ENCODE data around the gene DDX41. TPM values are rescaled to one million over a fixed set of nuclear protein-coding genes. Genes with fewer than 3 reads are reported as not detected.

Gene DDX41
- total and polyA plus RNA-seq, 5 donors, result 30.5 to 43.5 (median 39.2) TPM

DNA sequence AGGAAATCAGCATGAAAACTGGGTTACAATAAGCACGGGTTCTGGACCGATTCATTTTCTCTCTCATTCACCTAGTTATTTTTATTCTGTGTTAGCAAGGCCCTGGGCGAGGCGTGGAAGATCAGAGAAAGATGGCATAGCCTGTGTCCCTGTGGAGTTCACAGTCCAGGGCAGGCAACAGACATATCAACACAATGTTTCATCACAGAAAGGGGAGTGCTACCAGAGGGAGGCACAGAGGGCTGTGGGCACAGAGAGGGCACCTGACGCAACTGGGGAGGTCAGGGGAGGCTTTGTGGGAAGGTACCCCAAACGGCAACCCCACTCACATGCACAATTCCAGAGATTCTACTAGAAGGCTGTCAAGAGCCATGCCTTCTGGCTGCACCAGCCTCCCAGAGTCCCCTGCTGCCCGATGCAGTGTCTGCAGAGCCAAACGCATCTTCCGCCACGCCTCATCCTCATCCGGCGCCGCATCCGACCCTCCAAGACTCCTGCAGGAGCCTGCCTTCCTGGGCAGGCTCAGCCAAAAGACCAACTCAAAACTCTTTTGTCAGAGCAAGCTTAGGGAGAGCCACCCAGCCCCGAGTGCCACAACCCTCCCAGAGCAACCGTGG is 36.2 kb upstream of the DDX41 start:
- Histone ChIP-seq H3K27me3 (ENCODE audit: control insufficient read depth, insufficient read depth) (no peaks in the 10 kb centered on the region), H3K27ac (ENCODE audit: low read length) (no peak overlapping the region), H3K4me1 (ENCODE audit: control insufficient read depth, insufficient read depth, low read length) (peaks cover 6% of the 10 kb centered on the region), H3K4me3 (ENCODE audit: low read length) (peak overlapping the region; percentile 93), H3K9me3 (ENCODE audit: control insufficient read depth, low read length) (no peaks in the 10 kb centered on the region)
- DNase-seq (peak in 1 of 3 donors; percentile 60), ATAC-seq (peak; percentile 20 to 39)
- intact Hi-C loops (cut with DNase I), result no loop called here
- 32% methylated on average over 16 of the region's 16 CpGs for WGBS

DNA sequence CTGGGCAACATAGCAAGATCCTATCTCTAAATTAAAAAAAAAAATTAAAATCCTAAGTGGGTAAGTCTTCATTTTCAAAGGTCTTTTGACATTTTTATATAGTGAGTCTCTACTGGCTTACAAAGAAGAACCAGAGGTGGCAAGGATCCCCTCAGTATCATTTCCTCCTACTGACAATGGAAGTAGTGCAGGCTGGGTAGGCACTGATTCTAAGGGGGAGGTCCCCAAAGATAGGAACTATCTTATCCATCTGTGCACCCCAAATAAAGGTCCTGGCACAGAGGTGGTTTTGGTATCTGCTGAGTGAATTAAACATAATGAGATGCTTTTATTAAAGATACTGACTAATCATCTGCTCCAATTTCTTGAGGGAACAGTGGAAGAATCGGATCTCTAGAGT is 33.4 kb upstream of the DDX41 start:
- H3K27me3 ChIP-seq (ENCODE audit: control insufficient read depth, insufficient read depth), result no peaks in the 10 kb centered on the region
- intact Hi-C loops (cut with DNase I), result no loop called here
- H3K27ac ChIP-seq (ENCODE audit: low read length), result no peak overlapping the region
- no peaks in the 10 kb centered on the region for H3K9me3 ChIP-seq (ENCODE audit: control insufficient read depth, low read length)
- DNase-seq (no peak), ATAC-seq (no peak)
- H3K4me3 ChIP-seq (ENCODE audit: low read length), result no peak overlapping the region
- H3K4me1 ChIP-seq (ENCODE audit: control insufficient read depth, insufficient read depth, low read length), result peaks cover 17% of the 10 kb centered on the region
- 84% methylated on average over 1 of the region's 1 CpG for WGBS

DNA sequence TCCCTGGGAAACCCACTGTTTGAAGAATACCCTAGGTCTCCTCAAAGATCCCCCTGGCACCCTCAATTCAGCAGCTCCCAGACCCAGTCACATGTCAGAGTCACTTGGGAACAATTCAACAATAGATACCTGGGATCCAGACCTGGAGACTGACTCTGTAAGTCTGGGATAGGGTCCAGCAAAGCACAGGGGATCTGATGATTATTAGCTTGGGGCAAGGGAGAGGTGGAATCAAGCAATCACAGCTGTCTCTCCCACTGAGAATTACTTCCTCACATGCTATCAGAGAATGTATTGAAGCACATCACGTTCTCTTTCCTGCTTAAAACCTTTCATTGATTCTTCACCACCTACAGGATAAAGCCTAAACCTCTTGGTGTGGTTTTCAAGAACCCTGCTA is 31.7 kb upstream of the DDX41 start:
- intact Hi-C loops (cut with DNase I), result no loop called here
- no peaks in the 10 kb centered on the region for H3K27me3 ChIP-seq (ENCODE audit: control insufficient read depth, insufficient read depth)
- no peak overlapping the region for H3K27ac ChIP-seq (ENCODE audit: low read length)
- H3K9me3 ChIP-seq (ENCODE audit: control insufficient read depth, low read length), result no peaks in the 10 kb centered on the region
- no peak overlapping the region for H3K4me3 ChIP-seq (ENCODE audit: low read length)
- WGBS, result 38% methylated on average over 1 of the region's 1 CpG
- DNase-seq, result no peak
- ATAC-seq, result no peak
- peaks cover 23% of the 10 kb centered on the region for H3K4me1 ChIP-seq (ENCODE audit: control insufficient read depth, insufficient read depth, low read length)

DNA sequence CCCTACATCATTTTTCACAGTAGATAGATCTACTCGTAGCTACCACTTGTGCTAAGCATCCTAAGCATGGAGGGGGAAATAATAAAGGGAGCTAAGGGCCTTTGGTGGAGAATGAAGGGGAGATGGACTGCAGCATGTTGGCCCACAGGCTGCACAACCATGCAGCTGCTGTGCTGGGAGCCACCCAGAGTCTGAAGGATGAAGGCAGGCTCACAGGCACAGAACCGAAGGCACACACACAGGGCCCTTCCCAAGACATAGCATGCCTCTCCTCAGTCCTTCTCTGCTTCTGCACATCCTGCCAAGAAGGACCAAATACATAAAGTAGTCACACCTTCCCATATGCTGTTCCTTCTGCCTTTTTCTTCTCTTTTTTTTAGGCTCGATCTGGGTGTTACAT is 31.0 kb upstream of the DDX41 start:
- ATAC-seq (no peak), DNase-seq (no peak)
- intact Hi-C loops (cut with DNase I), result no loop called here
- H3K27ac ChIP-seq (ENCODE audit: low read length), result peak overlapping the region; percentile 13
- H3K9me3 ChIP-seq (ENCODE audit: control insufficient read depth, low read length), result no peaks in the 10 kb centered on the region
- H3K4me1 ChIP-seq (ENCODE audit: control insufficient read depth, insufficient read depth, low read length), result peaks cover 23% of the 10 kb centered on the region
- 57% methylated on average over 3 of the region's 3 CpGs for WGBS
- H3K27me3 ChIP-seq (ENCODE audit: control insufficient read depth, insufficient read depth), result no peaks in the 10 kb centered on the region
- H3K4me3 ChIP-seq (ENCODE audit: low read length), result no peak overlapping the region

DNA sequence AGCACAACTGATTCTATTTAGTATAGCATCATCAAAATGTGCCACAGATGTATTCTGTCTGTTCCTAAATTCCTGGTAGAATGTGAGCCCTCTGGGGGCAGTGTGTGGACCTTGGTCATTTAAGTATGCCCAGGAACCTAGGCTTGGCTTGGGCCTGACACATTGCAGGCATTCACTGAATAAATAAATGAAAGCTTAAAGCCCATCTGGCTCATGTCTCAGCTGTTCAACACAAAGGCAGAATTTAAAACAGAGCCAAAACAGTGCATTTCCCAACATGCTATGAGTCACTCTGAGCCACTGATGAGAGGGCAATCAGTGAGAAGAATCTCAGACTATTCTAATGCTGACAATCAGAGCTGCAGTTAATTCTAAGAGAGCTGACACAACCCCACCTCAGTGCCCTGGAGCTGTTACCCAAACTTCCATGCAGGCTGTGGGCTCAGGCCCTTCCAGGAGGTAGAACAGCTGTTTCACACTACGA is 29.5 kb upstream of the DDX41 start:
- H3K9me3 ChIP-seq (ENCODE audit: control insufficient read depth, low read length), result no peaks in the 10 kb centered on the region
- ATAC-seq (peak; percentile 81 to 84), DNase-seq (peak; percentile 68 to 83 (median 74))
- H3K27me3 ChIP-seq (ENCODE audit: control insufficient read depth, insufficient read depth), result no peaks in the 10 kb centered on the region
- peak overlapping the region; percentile 95 for H3K27ac ChIP-seq (ENCODE audit: low read length)
- peaks cover 23% of the 10 kb centered on the region for H3K4me1 ChIP-seq (ENCODE audit: control insufficient read depth, insufficient read depth, low read length)
- WGBS, result 49% methylated on average over 1 of the region's 1 CpG
- H3K4me3 ChIP-seq (ENCODE audit: low read length), result no peak overlapping the region
- intact Hi-C loops (cut with DNase I), result no loop called here

DNA sequence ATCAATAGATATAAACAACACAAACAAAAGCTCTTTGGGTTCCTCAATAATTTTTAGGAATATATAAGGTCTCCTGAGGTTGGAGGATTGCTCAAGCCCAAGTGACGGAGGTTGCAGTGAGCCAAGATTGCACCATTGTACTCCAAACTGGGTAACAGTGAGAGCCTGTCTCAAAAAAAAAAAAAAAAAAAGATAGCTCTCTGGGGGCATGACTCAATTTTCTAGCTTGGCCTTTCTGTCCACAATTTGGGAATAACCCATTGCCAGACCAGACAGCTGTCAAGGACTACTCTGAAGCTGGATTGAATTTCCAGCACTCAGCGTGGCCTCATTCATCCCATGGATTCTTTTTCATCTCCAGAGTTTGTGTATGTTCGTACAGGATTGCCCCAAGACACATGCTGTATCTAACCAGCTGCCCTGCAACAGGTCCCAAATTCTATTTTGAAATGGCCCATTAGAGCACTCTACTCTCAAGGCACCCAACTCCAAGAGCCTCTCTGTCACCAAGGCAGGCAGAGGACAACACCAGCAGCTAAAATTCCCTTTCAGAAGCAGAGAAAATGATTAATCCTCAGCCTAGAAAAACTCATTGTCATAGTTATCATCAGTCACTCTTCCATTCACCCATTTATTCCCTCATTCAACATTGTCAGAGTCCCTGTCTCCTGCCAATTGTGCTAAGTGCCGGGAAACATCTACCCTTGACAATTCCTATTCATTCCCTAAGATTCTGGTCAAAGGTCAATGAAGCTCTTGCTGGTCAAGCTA is 28.9 kb upstream of the DDX41 start:
- peak; percentile 80 to 87 for ATAC-seq
- no peaks in the 10 kb centered on the region for H3K9me3 ChIP-seq (ENCODE audit: control insufficient read depth, low read length)
- H3K27ac ChIP-seq (ENCODE audit: low read length), result peak overlapping the region; percentile 93
- H3K4me1 ChIP-seq (ENCODE audit: control insufficient read depth, insufficient read depth, low read length), result peaks cover 23% of the 10 kb centered on the region
- WGBS, result 46% methylated on average over 4 of the region's 4 CpGs
- no peaks in the 10 kb centered on the region for H3K27me3 ChIP-seq (ENCODE audit: control insufficient read depth, insufficient read depth)
- DNase-seq, result peak; percentile 68 to 81 (median 73)
- intact Hi-C loops (cut with DNase I), result no loop called here
- no peak overlapping the region for H3K4me3 ChIP-seq (ENCODE audit: low read length)

- no peak overlapping the region for H3K27ac ChIP-seq (ENCODE audit: low read length)
- H3K9me3 ChIP-seq (ENCODE audit: control insufficient read depth, low read length), result no peaks in the 10 kb centered on the region
- ATAC-seq, result no peak
- 91% methylated on average over 4 of the region's 4 CpGs for WGBS
- no peak for DNase-seq
- H3K4me3 ChIP-seq (ENCODE audit: low read length), result no peak overlapping the region
- intact Hi-C loops (cut with DNase I), result no loop called here
- no peaks in the 10 kb centered on the region for H3K27me3 ChIP-seq (ENCODE audit: control insufficient read depth, insufficient read depth)
- peaks cover 38% of the 10 kb centered on the region for H3K4me1 ChIP-seq (ENCODE audit: control insufficient read depth, insufficient read depth, low read length)
These were observed 26.2 kb upstream of the DDX41 start for GRCh38 chr5:177542816-177543465.

DNA sequence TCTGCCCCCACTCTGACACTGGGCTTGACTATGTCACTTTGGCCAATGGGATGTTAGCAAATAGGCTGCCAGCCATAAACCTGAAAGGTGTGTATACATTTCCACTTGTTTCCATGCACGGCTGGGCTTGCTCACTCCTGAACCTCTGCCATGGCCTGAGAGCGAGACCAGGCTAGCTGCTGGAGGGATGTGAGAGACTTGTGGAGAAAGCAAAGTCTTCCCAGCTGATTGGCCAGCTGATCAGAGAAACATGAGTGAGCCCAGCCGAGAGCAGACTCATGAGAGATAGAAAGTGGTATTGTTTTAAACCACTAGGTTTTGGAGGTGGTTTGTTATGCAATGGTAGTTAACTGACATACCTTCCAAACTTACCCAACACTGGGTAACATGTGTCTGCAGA is 23.7 kb upstream of the DDX41 start:
- WGBS, result 83% methylated on average over 3 of the region's 3 CpGs
- intact Hi-C loops (cut with DNase I), result no loop called here
- Histone ChIP-seq H3K9me3 (ENCODE audit: control insufficient read depth, low read length) (no peaks in the 10 kb centered on the region), H3K27me3 (ENCODE audit: control insufficient read depth, insufficient read depth) (no peaks in the 10 kb centered on the region), H3K4me3 (ENCODE audit: low read length) (no peak overlapping the region), H3K4me1 (ENCODE audit: control insufficient read depth, insufficient read depth, low read length) (peaks cover 35% of the 10 kb centered on the region), H3K27ac (ENCODE audit: low read length) (no peak overlapping the region)
- ATAC-seq (no peak), DNase-seq (no peak)

GRCh38 chr5:177539411-177539810 is 22.6 kb upstream of the DDX41 start:
- H3K4me3 ChIP-seq (ENCODE audit: low read length), result no peak overlapping the region
- peak; percentile 52 to 70 for ATAC-seq
- peaks cover 35% of the 10 kb centered on the region for H3K4me1 ChIP-seq (ENCODE audit: control insufficient read depth, insufficient read depth, low read length)
- DNase-seq, result peak in 1 of 3 donors; percentile 44
- WGBS, result 60% methylated on average over 2 of the region's 2 CpGs
- no peaks in the 10 kb centered on the region for H3K27me3 ChIP-seq (ENCODE audit: control insufficient read depth, insufficient read depth)
- no peaks in the 10 kb centered on the region for H3K9me3 ChIP-seq (ENCODE audit: control insufficient read depth, low read length)
- intact Hi-C loops (cut with DNase I), result no loop called here
- no peak overlapping the region for H3K27ac ChIP-seq (ENCODE audit: low read length)

DNA sequence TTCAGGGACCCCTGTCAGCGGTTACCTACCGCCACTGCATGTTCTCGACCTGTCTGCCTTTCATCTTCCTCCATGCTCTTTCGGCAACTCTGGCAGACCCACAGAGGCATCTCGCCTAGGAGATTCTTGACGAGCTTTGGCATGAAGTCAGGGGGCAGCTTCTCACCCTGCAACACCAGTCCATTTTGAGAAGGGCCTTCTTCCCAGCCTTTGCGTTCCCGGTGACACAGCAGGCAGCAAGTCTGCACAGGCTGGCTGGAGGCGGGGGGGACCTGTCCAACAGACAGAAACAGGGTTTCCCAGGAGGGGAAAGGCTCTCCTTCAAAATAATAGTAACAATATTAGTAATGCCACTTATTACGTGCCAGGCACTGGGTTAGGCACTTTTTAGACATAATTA is 22.1 kb upstream of the DDX41 start:
- Histone ChIP-seq H3K27me3 (ENCODE audit: control insufficient read depth, insufficient read depth) (no peaks in the 10 kb centered on the region), H3K9me3 (ENCODE audit: control insufficient read depth, low read length) (no peaks in the 10 kb centered on the region), H3K4me1 (ENCODE audit: control insufficient read depth, insufficient read depth, low read length) (peaks cover 32% of the 10 kb centered on the region), H3K4me3 (ENCODE audit: low read length) (no peak overlapping the region), H3K27ac (ENCODE audit: low read length) (peak overlapping the region; percentile 63)
- 75% methylated on average over 10 of the region's 10 CpGs for WGBS
- intact Hi-C loops (cut with DNase I), result no loop called here
- ATAC-seq (peak; percentile 18 to 39), DNase-seq (no peak)

Data from right cardiac atrium (tissue), 5 donors.